C4-2B (cell line): ENCODE data around the gene SLC22A25.
"Not testable (repeated sequence)": the region's sequence is repeated elsewhere in the genome, so short reads cannot be mapped to it uniquely, and the experiment has no call there.

ENCODE experiments used
- H3K27ac ChIP-seq: fragments of 450-650 bp; 2 replicates; pipeline ENCODE4 v1.5.1; 2017
- CTCF ChIP-seq: fragments of 450-650 bp; conservative IDR thresholded peaks from 2 replicates; pipeline ENCODE4 v1.5.1; 2017; ENCODE audit warnings: mild to moderate bottlenecking
- ZFX ChIP-seq: fragments of 450-650 bp; IDR thresholded peaks from 2 replicates; pipeline ENCODE4 v1.6.1; 2017

SLC22A25 gene

GRCh38 chr11:63244862-63245261 lies 1.5 kb upstream of the SLC22A25 start:
- TF ChIP-seq CTCF (no peak), ZFX (no peak)
- H3K27ac ChIP-seq: no peak overlapping the region

- H3K27ac ChIP-seq: no peak overlapping the region
- TF ChIP-seq CTCF: no peak
- TF ChIP-seq ZFX: no peak
Observed at GRCh38 chr11:63242089-63242781, 1.2 kb downstream of the SLC22A25 start.

GRCh38 chr11:63240791-63241379 lies 2.5 kb downstream of the SLC22A25 start:
- TF ChIP-seq ZFX: no peak
- no peak for TF ChIP-seq CTCF
- H3K27ac ChIP-seq: peak overlapping the region; percentile 40; the same call in 1 of the 2 replicates

- no peak overlapping the region for H3K27ac ChIP-seq
- TF ChIP-seq ZFX (no peak), CTCF (no peak)
Observed at GRCh38 chr11:63240098-63240497, 3.3 kb downstream of the SLC22A25 start.

GRCh38 chr11:63239254-63239653 lies 4.1 kb downstream of the SLC22A25 start:
- no peak for TF ChIP-seq ZFX
- H3K27ac ChIP-seq: no peak overlapping the region

GRCh38 chr11:63237413-63237812 lies 6.0 kb downstream of the SLC22A25 start:
- TF ChIP-seq CTCF (no peak), ZFX (no peak)
- no peak overlapping the region for H3K27ac ChIP-seq

- not testable (repeated sequence) for H3K27ac ChIP-seq
Observed at GRCh38 chr11:63235471-63236461, 7.6 kb downstream of the SLC22A25 start.

- no peak overlapping the region for H3K27ac ChIP-seq
- TF ChIP-seq ZFX (no peak), CTCF (no peak)
Observed at GRCh38 chr11:63229815-63230214, 13.6 kb downstream of the SLC22A25 start.
